BLaER1 treated with 17β-estradiol and CSF1 and Interleukin-3, amounts not matched to agents 10 nM and 100 nM (cell line): ENCODE data around the gene FBXL17.
"Not testable (repeated sequence)": the region's sequence is repeated elsewhere in the genome, so short reads cannot be mapped to it uniquely, and the experiment has no call there.

Experiments used
- H3K27ac ChIP-seq, 11 experiments: shearing (Covaris generic); formaldehyde crosslinking; 2 replicates each; pipeline ENCODE4 v1.8.1; 2022
- H3K27me3 ChIP-seq, 11 experiments: shearing (Covaris generic); formaldehyde crosslinking; 2 replicates each; pipeline ENCODE4 v1.8.1; 2022
- H3K36me3 ChIP-seq, 11 experiments: shearing (Covaris generic); formaldehyde crosslinking; 2 replicates each; pipeline ENCODE4 v1.8.1; 2022
- H3K4me1 ChIP-seq, 10 experiments: shearing (Covaris generic); formaldehyde crosslinking; 2 replicates each; pipeline ENCODE4 v1.8.1; 2022
- H3K4me2 ChIP-seq, 11 experiments: shearing (Covaris generic); formaldehyde crosslinking; 2 replicates each; pipeline ENCODE4 v1.8.1; 2022
- H3K4me3 ChIP-seq, 10 experiments: shearing (Covaris generic); formaldehyde crosslinking; 2 replicates each; pipeline ENCODE4 v1.8.1; 2022
- H3K9ac ChIP-seq, 11 experiments: shearing (Covaris generic); formaldehyde crosslinking; 2 replicates each; pipeline ENCODE4 v1.8.1; 2022
- H3K9me3 ChIP-seq, 11 experiments: shearing (Covaris generic); formaldehyde crosslinking; replicated peaks in 1 of 11; 2 replicates each; pipeline ENCODE4 v1.8.1; 2022
- H4K20me1 ChIP-seq, 11 experiments: shearing (Covaris generic); formaldehyde crosslinking; 2 replicates each; pipeline ENCODE4 v1.8.1; 2022
- Cebpa-rat ChIP-seq, 11 experiments: shearing (Covaris generic); IDR thresholded peaks; 2 replicates each; pipeline ENCODE4 v1.8.1; 2022

Gene FBXL17

DNA sequence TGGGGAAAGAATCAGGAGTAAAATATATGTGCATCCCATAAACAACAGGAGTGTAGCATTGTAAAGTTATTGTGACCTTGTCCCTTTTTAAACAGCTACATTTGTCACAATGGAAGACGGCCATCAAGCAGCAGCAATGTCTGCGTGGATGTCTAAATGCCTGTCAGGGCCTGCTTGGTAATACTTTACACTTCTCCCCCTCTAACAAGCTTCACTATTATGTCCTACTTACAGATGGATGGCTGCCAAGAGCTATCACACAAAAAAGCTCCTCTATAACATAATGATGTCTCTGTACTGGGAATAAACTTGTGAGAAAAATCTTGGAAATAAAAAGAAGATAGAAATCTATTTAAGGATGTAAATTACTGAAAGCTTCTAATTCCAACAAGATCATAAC lies 213.0 kb downstream of the FBXL17 start:
- H4K20me1 ChIP-seq: no peaks in the 10 kb centered on the region
- no peak for TF ChIP-seq Cebpa-rat (IDR thresholded peaks at IDR 0.05)
- no peaks in the 10 kb centered on the region; a peak in 1 of 22 replicates for H3K36me3 ChIP-seq
- H3K9ac ChIP-seq: no peak overlapping the region
- H3K27me3 ChIP-seq: no peaks in the 10 kb centered on the region
- no peaks in the 10 kb centered on the region for H3K9me3 ChIP-seq
- no peak overlapping the region for H3K4me2 ChIP-seq
- no peaks in the 10 kb centered on the region for H3K4me1 ChIP-seq
- H3K4me3 ChIP-seq: no peak overlapping the region
- no peak overlapping the region for H3K27ac ChIP-seq

DNA sequence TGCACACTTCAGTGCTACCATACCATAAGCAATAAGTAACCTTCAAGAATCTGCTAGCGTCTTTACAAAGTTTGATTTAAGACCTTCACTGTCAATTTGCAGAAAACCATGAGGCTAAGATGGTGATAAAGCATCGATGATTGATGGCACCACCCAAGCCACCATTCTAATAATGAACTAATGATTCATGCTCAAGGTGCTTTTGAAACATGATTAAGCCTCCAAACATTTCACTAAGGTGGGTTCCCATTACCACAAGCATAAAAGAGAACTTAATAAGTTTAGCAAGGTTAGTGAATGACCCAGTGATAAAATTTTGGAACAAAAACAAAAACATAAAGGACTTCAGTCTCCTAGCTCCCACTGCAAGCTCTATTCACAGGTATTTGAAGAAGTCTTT lies 214.7 kb downstream of the FBXL17 start:
- H4K20me1 ChIP-seq: no peaks in the 10 kb centered on the region
- H3K9me3 ChIP-seq: no peaks in the 10 kb centered on the region
- H3K27me3 ChIP-seq: no peaks in the 10 kb centered on the region
- no peaks in the 10 kb centered on the region for H3K4me1 ChIP-seq
- H3K9ac ChIP-seq: no peak overlapping the region
- H3K4me2 ChIP-seq: no peak overlapping the region
- no peaks in the 10 kb centered on the region; a peak in 1 of 22 replicates for H3K36me3 ChIP-seq
- no peak overlapping the region for H3K4me3 ChIP-seq
- no peak for TF ChIP-seq Cebpa-rat (IDR thresholded peaks at IDR 0.05)
- no peak overlapping the region for H3K27ac ChIP-seq

DNA sequence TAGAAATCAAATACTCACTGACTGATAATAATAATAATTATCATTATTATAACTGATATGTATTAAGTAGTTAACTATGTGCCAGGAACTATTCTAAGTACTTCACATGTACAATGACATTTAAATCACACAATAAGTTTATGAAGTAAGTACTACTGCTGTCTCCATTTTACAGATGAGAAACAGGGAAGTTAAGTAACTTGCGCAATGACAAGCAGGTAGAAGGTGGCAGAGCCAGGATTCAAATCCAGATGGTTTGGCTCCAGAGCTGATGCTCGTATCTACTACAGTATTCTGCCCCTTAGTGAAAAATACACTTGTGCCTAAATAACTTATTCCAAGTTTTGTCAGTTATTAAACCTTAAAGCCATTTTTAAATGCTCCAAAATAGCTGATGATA lies 217.3 kb downstream of the FBXL17 start:
- Histone ChIP-seq H3K4me3 (no peak overlapping the region), H3K9me3 (no peaks in the 10 kb centered on the region), H3K27me3 (no peaks in the 10 kb centered on the region), H4K20me1 (no peaks in the 10 kb centered on the region), H3K36me3 (no peaks in the 10 kb centered on the region), H3K4me2 (no peak overlapping the region), H3K27ac (no peak overlapping the region), H3K9ac (no peak overlapping the region), H3K4me1 (no peaks in the 10 kb centered on the region)
- 0 out of 22 replicates have a peak, but pooled peaks of 2 of the 11 experiments have one; percentile 18 to 25 for TF ChIP-seq Cebpa-rat (IDR thresholded peaks at IDR 0.05)

DNA sequence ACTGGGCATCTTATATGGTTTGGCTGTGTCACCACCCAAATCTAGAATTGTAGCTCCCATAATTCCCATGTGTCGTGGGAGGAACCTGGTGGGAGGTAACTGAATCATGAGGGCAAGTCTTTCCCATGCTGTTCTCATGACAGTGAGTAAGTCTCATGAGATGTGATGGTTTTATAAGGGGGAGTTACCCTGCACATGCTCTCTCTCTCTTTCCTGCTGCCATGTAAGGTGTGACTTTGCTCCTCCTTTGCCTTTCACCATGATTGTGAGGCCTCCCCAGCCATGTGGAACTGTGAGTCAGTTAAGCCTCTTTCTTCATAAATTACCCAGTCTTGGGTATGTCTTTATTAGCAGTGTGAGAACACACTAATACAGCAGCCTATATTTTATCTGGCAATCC lies 229.0 kb downstream of the FBXL17 start:
- not testable (repeated sequence) for H3K36me3 ChIP-seq, H4K20me1 ChIP-seq, H3K4me1 ChIP-seq, H3K27me3 ChIP-seq, H3K4me3 ChIP-seq, H3K4me2 ChIP-seq, H3K9ac ChIP-seq, H3K27ac ChIP-seq
- H3K9me3 ChIP-seq: peaks cover 0 to 12% (median 0%) of the 10 kb centered on the region in 11 experiments; a peak in 2 of 22 replicates

DNA sequence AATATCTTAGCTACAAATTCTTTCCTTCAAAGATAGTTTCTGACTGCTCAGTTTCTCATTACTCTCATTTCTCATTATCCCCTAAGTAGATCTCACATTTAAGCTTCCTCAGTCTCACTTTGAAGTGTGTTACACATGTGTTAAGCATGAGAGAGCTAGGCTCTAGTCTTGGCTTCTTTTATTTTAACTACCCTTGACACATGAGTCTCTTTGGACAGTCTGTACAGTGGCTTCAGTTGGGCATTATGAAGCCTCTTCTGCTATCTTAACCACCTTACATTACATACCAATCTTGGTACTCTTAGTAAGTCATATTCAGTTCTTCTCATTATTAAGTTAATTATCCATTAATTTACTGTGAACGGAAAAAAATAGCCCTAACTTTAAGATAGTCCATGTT lies 232.5 kb downstream of the FBXL17 start:
- H3K4me3 ChIP-seq: no peak overlapping the region
- no peak for TF ChIP-seq Cebpa-rat (IDR thresholded peaks at IDR 0.05)
- no peaks in the 10 kb centered on the region for H4K20me1 ChIP-seq
- no peak overlapping the region for H3K27ac ChIP-seq
- H3K27me3 ChIP-seq: no peaks in the 10 kb centered on the region
- H3K9ac ChIP-seq: no peak overlapping the region
- peaks cover 0 to 8% (median 0%) of the 10 kb centered on the region in 11 experiments; a peak in 1 of 22 replicates for H3K36me3 ChIP-seq
- peaks cover 0 to 12% (median 0%) of the 10 kb centered on the region in 10 experiments; a peak in 4 of 20 replicates for H3K4me1 ChIP-seq
- peaks cover 0 to 12% (median 0%) of the 10 kb centered on the region in 11 experiments; a peak in 2 of 22 replicates for H3K9me3 ChIP-seq
- H3K4me2 ChIP-seq: no peak overlapping the region

DNA sequence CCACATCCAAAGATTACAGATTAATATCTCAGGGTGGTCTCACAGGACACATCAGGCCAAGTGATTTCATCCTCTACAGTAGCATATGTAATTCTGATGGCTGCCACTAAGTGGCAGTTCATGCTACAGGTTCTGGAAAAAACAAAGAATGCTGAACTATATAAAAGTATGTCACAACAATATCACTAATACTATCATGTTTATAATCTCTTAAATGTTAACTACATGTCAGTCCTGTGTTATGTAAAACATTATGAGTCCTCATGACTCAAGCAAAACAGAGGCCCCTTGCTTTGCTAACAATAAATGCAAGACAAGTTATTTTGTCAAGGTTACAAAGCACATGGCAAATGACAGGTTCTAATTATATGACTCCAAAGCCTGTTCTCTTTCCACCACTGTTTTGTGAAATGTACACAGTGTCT lies 233.2 kb downstream of the FBXL17 start:
- Histone ChIP-seq H3K9ac (no peak overlapping the region), H3K27ac (no peak overlapping the region), H3K4me3 (no peak overlapping the region)

DNA sequence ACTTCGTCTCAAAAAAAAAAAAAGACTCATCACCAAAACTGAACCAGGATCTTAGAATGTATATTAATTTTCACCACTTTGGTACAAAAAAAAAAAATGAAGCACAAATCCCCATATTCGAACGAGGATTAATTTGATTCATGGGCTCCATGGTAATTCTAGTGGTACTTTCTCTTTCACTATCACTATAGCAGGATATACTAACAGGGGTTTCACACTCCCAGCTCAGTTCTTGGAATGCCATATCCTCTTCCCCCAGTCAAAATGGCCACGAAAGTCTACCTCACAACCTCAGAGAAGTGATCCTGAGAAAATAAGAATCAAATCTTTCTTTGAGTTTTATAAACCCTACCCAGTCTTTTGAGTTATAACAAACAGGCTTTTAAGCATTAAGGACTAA lies 235.7 kb downstream of the FBXL17 start:
- Histone ChIP-seq H3K9me3 (no peaks in the 10 kb centered on the region), H3K4me3 (no peak overlapping the region), H4K20me1 (no peaks in the 10 kb centered on the region), H3K27ac (no peak overlapping the region), H3K4me1 (peaks cover 0 to 12% (median 0%) of the 10 kb centered on the region in 10 experiments; a peak in 4 of 20 replicates), H3K4me2 (0 out of 22 replicates have a peak overlapping the region, but pooled peaks of 1 of the 11 experiments have one; percentile 0), H3K27me3 (no peaks in the 10 kb centered on the region), H3K36me3 (no peaks in the 10 kb centered on the region), H3K9ac (no peak overlapping the region)
- TF ChIP-seq Cebpa-rat (IDR thresholded peaks at IDR 0.05): no peak

More for the DNA sequence above, 233.2 kb downstream of the FBXL17 start:
- Histone ChIP-seq H4K20me1 (no peaks in the 10 kb centered on the region), H3K36me3 (peaks cover 0 to 8% (median 0%) of the 10 kb centered on the region in 11 experiments; a peak in 1 of 22 replicates), H3K4me2 (no peak overlapping the region), H3K4me1 (peaks cover 0 to 12% (median 0%) of the 10 kb centered on the region in 10 experiments; a peak in 4 of 20 replicates), H3K9me3 (peaks cover 0 to 12% (median 0%) of the 10 kb centered on the region in 11 experiments; a peak in 2 of 22 replicates), H3K27me3 (no peaks in the 10 kb centered on the region)
- TF ChIP-seq Cebpa-rat (IDR thresholded peaks at IDR 0.05): no peak

DNA sequence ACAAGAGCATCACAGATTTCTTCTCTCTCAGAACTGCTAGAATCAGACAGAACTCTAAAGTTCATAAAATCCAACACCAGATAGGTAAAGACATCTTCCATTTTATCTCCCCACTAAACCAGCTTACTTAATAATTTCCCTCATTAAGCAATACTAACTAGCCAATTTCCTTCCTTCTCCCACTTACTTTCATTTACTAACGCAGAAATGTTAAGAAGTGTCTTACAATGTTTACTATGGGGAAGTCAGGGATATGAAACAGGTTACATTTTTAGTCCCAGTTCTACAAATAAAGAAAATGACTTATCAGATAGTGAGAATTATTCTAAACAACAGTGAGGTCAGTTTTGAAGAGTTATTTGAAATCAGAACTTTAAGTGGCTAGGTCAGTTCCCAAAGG lies 236.5 kb downstream of the FBXL17 start:
- Histone ChIP-seq H3K27ac (no peak overlapping the region), H4K20me1 (no peaks in the 10 kb centered on the region)

DNA sequence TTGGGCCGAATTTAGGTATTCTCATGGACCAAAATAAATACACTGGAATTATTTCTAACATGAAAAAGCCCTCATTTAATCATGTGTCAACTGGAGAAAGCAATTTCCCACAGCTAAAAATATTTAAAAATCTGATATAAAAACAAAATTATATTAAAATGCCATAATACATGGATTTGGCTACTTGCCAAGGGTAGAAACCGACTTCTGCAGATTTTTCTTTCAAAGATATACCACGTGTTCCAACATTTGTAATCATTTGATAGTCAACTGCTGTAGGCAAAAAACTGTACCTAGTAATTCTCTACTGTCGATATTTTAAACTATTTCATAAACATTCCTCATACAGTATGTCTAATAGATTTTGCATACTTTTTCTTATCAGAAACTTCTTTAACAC lies 237.6 kb downstream of the FBXL17 start:
- Histone ChIP-seq H4K20me1 (no peaks in the 10 kb centered on the region), H3K4me3 (no peak overlapping the region), H3K9ac (no peak overlapping the region), H3K4me1 (peaks cover 0 to 12% (median 0%) of the 10 kb centered on the region in 10 experiments; a peak in 4 of 20 replicates), H3K36me3 (no peaks in the 10 kb centered on the region), H3K4me2 (no peak overlapping the region), H3K27ac (no peak overlapping the region), H3K27me3 (no peaks in the 10 kb centered on the region), H3K9me3 (no peaks in the 10 kb centered on the region)
- TF ChIP-seq Cebpa-rat (IDR thresholded peaks at IDR 0.05): no peak

More for the DNA sequence above, 236.5 kb downstream of the FBXL17 start:
- Histone ChIP-seq H3K9ac (no peak overlapping the region), H3K4me2 (peak overlapping the region in 4 of 11 experiments; percentile 0 to 37 (median 16); a peak in 5 of 22 replicates), H3K9me3 (no peaks in the 10 kb centered on the region), H3K4me1 (peaks cover 0 to 12% (median 0%) of the 10 kb centered on the region in 10 experiments; a peak in 4 of 20 replicates), H3K27me3 (no peaks in the 10 kb centered on the region), H3K4me3 (no peak overlapping the region), H3K36me3 (no peaks in the 10 kb centered on the region)
- no peak for TF ChIP-seq Cebpa-rat (IDR thresholded peaks at IDR 0.05)

DNA sequence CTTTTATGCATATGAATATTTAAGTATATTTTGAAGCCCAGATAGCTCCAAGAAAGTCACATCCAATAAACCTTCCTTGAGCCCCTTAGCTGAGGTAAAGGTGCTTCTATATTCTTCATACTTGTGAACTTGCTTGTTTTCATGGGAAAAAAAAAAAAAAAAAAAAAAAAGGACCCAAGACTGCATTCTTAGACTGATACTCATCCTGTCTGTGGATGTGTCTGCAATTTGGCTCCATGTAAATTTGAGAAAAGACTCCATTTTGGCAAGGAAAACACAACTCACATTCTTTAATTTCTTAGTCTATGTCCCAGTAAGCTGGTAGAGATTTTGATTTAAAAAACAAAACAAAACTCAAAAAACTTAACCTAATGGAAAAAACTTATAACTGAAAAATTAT lies 238.3 kb downstream of the FBXL17 start:
- peaks cover 0 to 12% (median 0%) of the 10 kb centered on the region in 10 experiments; a peak in 4 of 20 replicates for H3K4me1 ChIP-seq
- H3K9ac ChIP-seq: no peak overlapping the region
- H4K20me1 ChIP-seq: no peaks in the 10 kb centered on the region
- H3K36me3 ChIP-seq: no peaks in the 10 kb centered on the region
- no peaks in the 10 kb centered on the region for H3K9me3 ChIP-seq
- H3K4me3 ChIP-seq: no peak overlapping the region
- TF ChIP-seq Cebpa-rat (IDR thresholded peaks at IDR 0.05): no peak
- H3K27ac ChIP-seq: no peak overlapping the region
- H3K4me2 ChIP-seq: no peak overlapping the region
- H3K27me3 ChIP-seq: no peaks in the 10 kb centered on the region
